Measurements from ENCODE around the gene ALOXE3.

ALOXE3 gene

DNA sequence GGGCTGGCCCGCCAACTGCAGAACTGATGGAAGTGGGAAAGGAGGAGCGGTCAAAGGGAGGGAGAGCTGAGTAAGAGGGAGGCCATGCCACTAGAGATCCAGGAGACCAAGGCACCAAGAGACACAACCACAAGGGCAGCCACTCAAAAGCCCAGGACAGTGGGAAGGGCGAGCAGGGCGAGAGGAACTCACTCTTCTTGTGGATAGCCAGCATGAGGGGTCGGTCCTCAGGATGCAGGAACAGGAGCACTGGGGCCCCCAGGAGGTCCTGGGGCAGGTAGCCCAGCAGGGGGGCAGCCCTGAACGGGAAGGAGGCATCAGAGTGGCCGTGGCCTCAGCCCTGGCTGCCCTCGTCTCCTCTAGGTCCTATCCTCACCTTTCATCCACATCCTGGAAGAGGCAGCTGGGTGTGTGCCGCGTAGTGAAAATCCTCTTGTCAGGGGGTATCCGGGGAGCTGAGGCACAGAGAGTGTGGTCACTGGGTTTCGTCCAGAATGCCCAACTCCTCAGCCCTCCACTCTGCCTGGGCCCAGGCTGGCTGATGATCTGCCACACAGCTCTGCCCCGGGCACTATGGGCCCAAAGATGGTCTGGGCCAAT lies 29.6 kb upstream of the ALOXE3 start:
- TF ChIP-seq TEAD4 (IDR thresholded peaks at IDR 0.05), result no peak

DNA sequence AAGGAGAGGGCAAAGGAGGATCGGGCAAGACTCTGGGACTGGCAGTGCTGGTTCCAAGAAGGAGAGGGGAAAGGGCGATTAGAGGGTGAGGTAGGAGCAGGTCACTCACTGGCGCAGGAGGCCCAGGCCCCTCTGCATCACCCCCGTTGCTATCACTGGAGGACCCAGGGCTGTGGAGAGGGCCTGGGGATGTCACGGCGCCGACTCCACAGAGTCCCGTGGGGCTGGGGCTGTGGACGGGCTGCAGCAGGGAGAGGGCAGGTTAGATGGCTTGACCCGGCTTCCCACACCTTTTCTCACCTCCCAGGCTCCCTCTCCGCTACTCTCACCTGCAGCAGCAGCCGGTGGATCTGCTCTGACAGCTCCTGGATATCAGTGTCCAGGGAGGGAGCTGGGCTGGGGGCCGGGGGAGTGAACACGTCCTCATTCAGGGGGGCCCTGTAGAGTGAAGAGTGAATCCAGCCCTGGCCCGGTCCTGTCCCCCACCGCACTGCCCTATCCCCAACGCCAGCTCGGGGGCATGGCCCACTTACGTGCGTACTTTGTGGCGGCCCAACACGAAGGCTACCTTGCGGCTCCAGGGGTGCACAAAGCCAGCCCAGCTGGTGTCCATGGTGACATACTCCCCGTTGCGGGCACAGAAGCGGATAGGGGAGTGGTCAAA lies 29.0 kb upstream of the ALOXE3 start:
- TF ChIP-seq TCF12 (IDR thresholded peaks at IDR 0.05; ENCODE audit: low read depth) (no peak), FOXM1 (IDR thresholded peaks at IDR 0.05; ENCODE audit: borderline replicate concordance, low read depth) (no peak), NFIC (IDR thresholded peaks at IDR 0.05) (no peak), TAF1 (IDR thresholded peaks at IDR 0.05; ENCODE audit: low read depth) (no peak), EP300 (IDR thresholded peaks at IDR 0.05; ENCODE audit: borderline replicate concordance) (no peak), CEBPB (IDR thresholded peaks at IDR 0.05) (no peak), CREB1 (IDR thresholded peaks at IDR 0.05; ENCODE audit: low read depth) (no peak), TEAD4 (IDR thresholded peaks at IDR 0.05) (no peak), ZBTB7A (IDR thresholded peaks at IDR 0.05; ENCODE audit: low read depth) (no peak), RAD21 (IDR thresholded peaks at IDR 0.05; ENCODE audit: low read depth) (no peak), EGR1 (IDR thresholded peaks at IDR 0.05) (no peak), YY1 (IDR thresholded peaks at IDR 0.05; ENCODE audit: low read depth) (no peak)
- TF ChIP-seq, protein P1, sequence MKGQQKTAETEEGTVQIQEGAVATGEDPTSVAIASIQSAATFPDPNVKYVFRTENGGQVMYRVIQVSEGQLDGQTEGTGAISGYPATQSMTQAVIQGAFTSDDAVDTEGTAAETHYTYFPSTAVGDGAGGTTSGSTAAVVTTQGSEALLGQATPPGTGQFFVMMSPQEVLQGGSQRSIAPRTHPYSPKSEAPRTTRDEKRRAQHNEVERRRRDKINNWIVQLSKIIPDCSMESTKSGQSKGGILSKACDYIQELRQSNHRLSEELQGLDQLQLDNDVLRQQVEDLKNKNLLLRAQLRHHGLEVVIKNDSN (IDR thresholded peaks at IDR 0.05), result no peak
- TF ChIP-seq, protein P2, sequence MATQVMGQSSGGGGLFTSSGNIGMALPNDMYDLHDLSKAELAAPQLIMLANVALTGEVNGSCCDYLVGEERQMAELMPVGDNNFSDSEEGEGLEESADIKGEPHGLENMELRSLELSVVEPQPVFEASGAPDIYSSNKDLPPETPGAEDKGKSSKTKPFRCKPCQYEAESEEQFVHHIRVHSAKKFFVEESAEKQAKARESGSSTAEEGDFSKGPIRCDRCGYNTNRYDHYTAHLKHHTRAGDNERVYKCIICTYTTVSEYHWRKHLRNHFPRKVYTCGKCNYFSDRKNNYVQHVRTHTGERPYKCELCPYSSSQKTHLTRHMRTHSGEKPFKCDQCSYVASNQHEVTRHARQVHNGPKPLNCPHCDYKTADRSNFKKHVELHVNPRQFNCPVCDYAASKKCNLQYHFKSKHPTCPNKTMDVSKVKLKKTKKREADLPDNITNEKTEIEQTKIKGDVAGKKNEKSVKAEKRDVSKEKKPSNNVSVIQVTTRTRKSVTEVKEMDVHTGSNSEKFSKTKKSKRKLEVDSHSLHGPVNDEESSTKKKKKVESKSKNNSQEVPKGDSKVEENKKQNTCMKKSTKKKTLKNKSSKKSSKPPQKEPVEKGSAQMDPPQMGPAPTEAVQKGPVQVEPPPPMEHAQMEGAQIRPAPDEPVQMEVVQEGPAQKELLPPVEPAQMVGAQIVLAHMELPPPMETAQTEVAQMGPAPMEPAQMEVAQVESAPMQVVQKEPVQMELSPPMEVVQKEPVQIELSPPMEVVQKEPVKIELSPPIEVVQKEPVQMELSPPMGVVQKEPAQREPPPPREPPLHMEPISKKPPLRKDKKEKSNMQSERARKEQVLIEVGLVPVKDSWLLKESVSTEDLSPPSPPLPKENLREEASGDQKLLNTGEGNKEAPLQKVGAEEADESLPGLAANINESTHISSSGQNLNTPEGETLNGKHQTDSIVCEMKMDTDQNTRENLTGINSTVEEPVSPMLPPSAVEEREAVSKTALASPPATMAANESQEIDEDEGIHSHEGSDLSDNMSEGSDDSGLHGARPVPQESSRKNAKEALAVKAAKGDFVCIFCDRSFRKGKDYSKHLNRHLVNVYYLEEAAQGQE (IDR thresholded peaks at IDR 0.05; ENCODE audit: low read depth), result no peak
- TF ChIP-seq, protein P3, sequence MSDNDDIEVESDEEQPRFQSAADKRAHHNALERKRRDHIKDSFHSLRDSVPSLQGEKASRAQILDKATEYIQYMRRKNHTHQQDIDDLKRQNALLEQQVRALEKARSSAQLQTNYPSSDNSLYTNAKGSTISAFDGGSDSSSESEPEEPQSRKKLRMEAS (IDR thresholded peaks at IDR 0.05), result no peak

DNA sequence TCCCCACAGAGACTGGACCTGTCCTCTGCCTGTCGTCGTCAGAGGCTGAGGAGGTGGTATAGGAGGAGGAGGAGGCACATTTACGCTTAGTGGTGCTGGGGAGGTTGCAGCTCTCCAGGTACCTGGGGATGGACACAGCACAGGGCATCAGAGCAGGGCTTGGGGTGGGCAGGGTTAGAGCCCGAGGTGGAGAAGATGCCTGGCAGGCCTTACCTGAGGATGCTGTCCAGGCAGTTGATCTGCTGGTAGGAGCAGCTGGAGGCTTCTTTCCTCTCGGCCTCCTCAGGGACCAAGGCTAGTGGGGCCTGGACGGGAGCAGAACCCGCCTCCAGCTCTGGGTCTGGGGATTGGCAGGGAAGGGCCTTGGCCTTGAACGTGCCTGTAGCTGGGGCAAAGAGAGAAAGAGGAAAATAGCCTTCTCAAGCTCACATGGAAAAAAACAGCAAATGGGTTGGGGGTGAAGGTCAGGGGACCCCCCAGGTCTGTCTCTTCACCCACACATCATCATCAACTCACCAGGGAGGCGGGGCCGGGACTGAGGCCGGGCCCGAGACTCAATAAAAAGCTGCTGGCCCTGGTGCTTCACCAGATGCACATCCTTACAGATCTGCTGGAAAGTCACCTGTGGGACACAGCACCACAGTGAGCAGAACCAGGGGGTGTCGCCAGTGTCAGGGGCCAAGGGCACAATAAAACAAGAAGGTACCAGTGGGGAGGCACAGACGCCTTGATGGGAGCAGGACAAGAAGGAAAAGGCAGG lies 28.2 kb upstream of the ALOXE3 start:
- TF ChIP-seq NFIC (IDR thresholded peaks at IDR 0.05), result no peak
- no peak for TF ChIP-seq CREB1 (IDR thresholded peaks at IDR 0.05; ENCODE audit: low read depth)
- TF ChIP-seq EP300 (IDR thresholded peaks at IDR 0.05; ENCODE audit: borderline replicate concordance), result no peak
- no peak for TF ChIP-seq CEBPB (IDR thresholded peaks at IDR 0.05)

DNA sequence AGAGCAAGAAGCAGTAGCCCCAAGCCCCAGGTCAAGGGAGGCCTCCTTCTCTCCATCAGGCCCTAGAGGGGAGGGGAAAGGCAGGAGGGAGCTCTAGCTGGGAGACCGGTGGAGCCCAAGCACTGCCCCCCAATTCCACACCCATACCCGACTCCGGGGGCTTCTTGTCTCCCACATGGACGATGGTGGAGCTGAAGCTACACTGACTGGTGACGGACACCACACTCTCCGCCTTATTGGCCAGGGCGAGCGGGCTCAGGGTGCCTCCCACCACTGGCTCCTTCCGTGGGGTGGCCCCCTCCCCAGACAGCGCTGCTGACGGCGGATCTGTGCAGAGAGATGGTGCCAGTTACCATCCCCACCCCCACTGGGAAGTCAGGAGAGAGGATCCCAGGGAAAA lies 27.5 kb upstream of the ALOXE3 start:
- TF ChIP-seq, protein P2 (IDR thresholded peaks at IDR 0.05; ENCODE audit: low read depth), result no peak
- no peak for TF ChIP-seq ZBTB7A (IDR thresholded peaks at IDR 0.05; ENCODE audit: low read depth)
- TF ChIP-seq, protein P1 (IDR thresholded peaks at IDR 0.05), result no peak
- TF ChIP-seq YY1 (IDR thresholded peaks at IDR 0.05; ENCODE audit: low read depth), result no peak
- TF ChIP-seq CEBPB (IDR thresholded peaks at IDR 0.05), result no peak
- TF ChIP-seq EGR1 (IDR thresholded peaks at IDR 0.05), result no peak
- TF ChIP-seq RAD21 (IDR thresholded peaks at IDR 0.05; ENCODE audit: low read depth), result no peak
- TF ChIP-seq CREB1 (IDR thresholded peaks at IDR 0.05; ENCODE audit: low read depth), result no peak
- TF ChIP-seq, protein P3 (IDR thresholded peaks at IDR 0.05), result no peak
- no peak for TF ChIP-seq TAF1 (IDR thresholded peaks at IDR 0.05; ENCODE audit: low read depth)
- no peak for TF ChIP-seq TCF12 (IDR thresholded peaks at IDR 0.05; ENCODE audit: low read depth)
- TF ChIP-seq NFIC (IDR thresholded peaks at IDR 0.05), result no peak
- TF ChIP-seq TEAD4 (IDR thresholded peaks at IDR 0.05), result no peak
- no peak for TF ChIP-seq FOXM1 (IDR thresholded peaks at IDR 0.05; ENCODE audit: borderline replicate concordance, low read depth)

DNA sequence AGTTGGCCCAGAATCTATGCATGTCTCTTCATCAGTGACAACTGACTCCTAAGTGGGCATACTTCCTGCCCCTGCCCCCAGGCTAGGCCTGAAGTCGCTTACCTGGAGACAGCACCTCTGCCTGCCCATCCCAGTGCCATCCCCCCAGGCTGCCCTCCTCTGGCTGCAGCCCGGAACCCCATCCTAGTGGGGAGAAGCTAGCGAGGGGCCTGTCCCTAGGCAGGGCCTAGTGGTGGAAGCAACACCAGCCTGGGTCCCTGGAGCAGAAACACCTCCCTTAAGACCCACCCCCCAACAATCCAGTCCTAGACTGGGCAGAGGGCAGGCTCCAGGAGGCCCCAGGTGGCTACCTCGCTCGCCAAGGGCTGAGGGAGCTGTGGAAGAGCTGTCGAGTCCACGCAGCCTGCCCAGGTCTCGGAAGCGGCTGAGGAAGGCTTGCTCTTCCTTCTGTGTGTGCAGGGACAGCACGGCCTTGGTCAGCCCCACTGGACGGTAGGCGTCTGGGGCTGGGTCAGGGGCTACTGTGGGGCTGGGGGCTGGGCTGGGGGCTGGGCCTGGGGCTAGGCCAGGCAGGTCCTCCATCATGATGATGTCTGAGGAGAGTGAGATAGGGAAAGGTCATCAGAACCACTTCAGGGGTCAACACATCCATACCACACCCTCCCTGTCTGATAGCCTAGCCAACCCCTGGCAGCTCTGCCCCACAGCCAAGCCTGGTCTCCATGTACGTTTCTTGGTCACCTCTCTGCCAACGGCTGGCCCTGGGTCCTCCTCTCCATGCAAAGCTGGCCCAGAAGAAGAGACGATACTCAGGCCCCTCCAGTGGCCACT lies 26.3 kb upstream of the ALOXE3 start:
- TF ChIP-seq ZBTB7A (IDR thresholded peaks at IDR 0.05; ENCODE audit: low read depth), result no peak
- no peak for TF ChIP-seq YY1 (IDR thresholded peaks at IDR 0.05; ENCODE audit: low read depth)
- TF ChIP-seq TAF1 (IDR thresholded peaks at IDR 0.05; ENCODE audit: low read depth), result no peak
- TF ChIP-seq, protein P1 (IDR thresholded peaks at IDR 0.05), result no peak
- no peak for TF ChIP-seq EP300 (IDR thresholded peaks at IDR 0.05; ENCODE audit: borderline replicate concordance)
- no peak for TF ChIP-seq TCF12 (IDR thresholded peaks at IDR 0.05; ENCODE audit: low read depth)
- TF ChIP-seq EGR1 (IDR thresholded peaks at IDR 0.05), result no peak
- no peak for TF ChIP-seq TEAD4 (IDR thresholded peaks at IDR 0.05)
- no peak for TF ChIP-seq RAD21 (IDR thresholded peaks at IDR 0.05; ENCODE audit: low read depth)
- TF ChIP-seq CREB1 (IDR thresholded peaks at IDR 0.05; ENCODE audit: low read depth), result no peak
- TF ChIP-seq, protein P2 (IDR thresholded peaks at IDR 0.05; ENCODE audit: low read depth), result no peak
- no peak for TF ChIP-seq CEBPB (IDR thresholded peaks at IDR 0.05)
- no peak for TF ChIP-seq FOXM1 (IDR thresholded peaks at IDR 0.05; ENCODE audit: borderline replicate concordance, low read depth)
- TF ChIP-seq, protein P3 (IDR thresholded peaks at IDR 0.05), result no peak
- TF ChIP-seq NFIC (IDR thresholded peaks at IDR 0.05), result no peak
